ENCODE data around the gene ZFP36L1.

The ZFP36L1 gene

DNA sequence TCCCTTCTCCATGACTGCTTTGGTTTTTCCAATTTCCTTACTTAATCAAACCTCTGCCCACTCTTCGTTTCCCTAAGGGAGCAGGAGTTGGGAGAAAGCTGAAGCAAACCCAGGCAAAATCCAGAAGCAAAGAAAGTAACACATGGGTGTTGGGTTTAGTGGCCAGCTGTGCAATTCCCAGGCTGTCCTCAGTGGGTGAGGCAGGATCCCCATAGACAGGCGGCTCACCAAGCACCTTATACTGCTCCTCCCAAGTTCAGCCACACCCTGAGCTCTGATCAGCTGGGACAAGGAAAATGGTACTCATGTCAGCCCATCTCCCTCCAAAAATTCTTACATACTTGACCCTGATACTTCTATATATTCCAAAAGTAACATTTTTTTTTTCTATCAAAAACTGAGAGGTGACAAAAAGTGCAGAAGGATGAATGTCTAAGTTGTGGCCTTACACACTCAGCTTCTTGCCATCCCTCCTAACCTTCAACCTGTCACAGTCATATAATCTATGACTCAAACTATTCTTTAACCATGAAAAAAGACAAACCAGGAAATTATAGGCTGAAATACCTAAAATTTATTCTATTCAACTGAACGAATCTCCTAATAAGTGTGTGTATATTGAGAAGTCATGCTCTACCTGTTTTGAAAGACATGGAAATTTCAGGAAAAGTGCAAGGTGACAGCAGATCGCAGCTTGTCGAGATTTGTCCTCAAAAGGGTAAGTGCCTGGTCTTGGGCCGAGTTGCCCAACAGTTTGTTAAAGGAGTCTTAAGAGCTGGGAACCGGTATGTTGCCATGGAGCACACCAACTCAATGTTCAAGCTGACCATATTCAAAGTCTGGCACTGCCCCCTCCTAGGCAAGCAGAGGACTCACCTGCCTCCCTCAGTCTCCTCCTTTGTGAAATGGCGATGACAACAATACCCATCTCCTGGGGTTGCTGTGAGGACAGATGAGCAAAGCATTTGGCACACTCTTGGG, 17.6 kb upstream of the ZFP36L1 start:
- peaks cover 30% of the 10 kb centered on the region for H3K4me1 Mint-ChIP-seq (ENCODE audit: low read depth)
- peaks cover 2% of the 10 kb centered on the region for H3K36me3 Mint-ChIP-seq (ENCODE audit: low read depth)
- H3K9me3 Mint-ChIP-seq: no peaks in the 10 kb centered on the region
- H3K27me3 Mint-ChIP-seq (ENCODE audit: low read depth): no peaks in the 10 kb centered on the region
- H3K4me3 Mint-ChIP-seq: no peak overlapping the region
- H3K27ac Mint-ChIP-seq: no peak overlapping the region

DNA sequence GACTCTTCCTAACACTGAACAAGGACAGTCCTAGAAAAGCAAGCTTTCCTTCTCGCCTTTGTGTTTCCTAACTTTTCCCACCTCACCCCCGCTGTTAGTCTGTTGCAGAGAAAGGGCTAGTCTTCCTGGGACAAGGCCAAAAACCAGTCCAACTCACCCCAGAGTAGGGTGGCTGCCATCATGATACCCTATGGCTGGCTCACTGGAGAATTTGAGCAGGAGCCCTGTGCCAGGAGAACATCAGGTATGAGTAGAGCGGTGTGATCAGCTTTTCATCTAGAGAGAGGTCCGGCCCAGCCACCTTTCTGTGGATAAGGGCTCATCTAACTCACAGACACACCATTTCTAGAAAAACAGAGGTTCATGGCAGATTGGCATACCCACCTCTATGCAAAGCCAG, 16.7 kb upstream of the ZFP36L1 start:
- Mint-ChIP-seq H3K9me3 (peaks cover 5% of the 10 kb centered on the region), H3K4me3 (no peak overlapping the region), H3K27me3 (ENCODE audit: low read depth) (no peaks in the 10 kb centered on the region), H3K4me1 (ENCODE audit: low read depth) (peaks cover 22% of the 10 kb centered on the region), H3K27ac (no peak overlapping the region), H3K36me3 (ENCODE audit: low read depth) (peaks cover 7% of the 10 kb centered on the region)

DNA sequence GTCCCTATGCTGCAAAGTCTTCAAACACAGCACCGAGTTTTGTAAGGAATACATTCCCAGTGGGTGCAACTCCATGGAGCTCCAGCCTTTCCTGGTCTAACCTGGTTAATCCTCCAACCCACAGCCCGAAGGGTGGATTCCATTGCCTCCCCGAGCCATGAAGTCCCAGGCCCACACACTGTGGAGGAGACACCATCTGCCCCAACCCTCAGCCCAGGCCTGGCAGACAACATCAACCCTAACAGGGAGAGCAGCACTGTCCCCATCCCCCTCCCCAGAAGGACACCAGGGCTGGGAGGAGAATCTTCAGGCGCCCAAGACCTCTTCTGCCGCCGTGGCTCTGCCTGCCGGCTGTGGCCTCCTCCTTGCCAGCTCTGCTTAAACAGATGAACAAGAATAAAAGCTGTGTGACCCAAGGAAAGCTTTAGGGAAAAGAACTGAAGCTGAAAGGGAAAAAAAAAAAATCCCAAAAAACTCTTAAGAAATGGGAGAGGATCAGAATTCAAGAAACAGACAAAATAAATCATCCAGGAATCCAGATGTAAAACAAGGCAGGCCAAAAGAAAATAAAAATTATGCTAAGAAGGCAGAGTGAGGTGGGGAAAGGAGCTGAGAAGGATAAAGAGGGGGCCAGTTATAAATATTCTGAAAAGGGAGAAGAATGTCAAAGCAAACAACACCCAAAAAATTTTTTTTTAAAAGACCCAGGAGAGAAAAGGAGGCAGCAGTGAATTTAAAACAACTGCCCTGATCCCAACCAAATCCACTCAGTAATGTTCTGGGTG, 16.0 kb upstream of the ZFP36L1 start:
- peaks cover 16% of the 10 kb centered on the region for H3K4me1 Mint-ChIP-seq (ENCODE audit: low read depth)
- no peak overlapping the region for H3K4me3 Mint-ChIP-seq
- peaks cover 10% of the 10 kb centered on the region for H3K9me3 Mint-ChIP-seq
- no peak overlapping the region for H3K27ac Mint-ChIP-seq
- H3K27me3 Mint-ChIP-seq (ENCODE audit: low read depth): no peaks in the 10 kb centered on the region
- peaks cover 9% of the 10 kb centered on the region for H3K36me3 Mint-ChIP-seq (ENCODE audit: low read depth)

DNA sequence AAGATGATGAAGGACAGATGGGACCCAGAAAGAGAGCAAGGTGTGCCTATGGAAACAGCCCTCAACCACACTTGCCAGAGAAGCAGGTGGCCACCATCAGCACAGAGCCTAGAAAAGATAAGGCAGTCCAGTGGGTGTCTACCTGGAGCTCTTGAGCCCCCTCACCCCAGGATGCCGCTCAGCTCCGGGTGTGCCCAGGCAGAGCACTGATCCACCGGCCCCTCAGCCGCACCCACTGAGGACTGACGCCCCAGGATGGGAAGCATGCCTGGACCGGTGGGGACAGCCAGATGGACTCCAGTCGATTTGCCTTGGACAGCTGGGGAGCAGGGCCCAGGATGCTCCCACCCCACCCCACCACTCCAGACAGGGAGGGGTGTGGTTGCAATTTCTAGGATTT, 15.1 kb upstream of the ZFP36L1 start:
- H3K36me3 Mint-ChIP-seq (ENCODE audit: low read depth): peaks cover 12% of the 10 kb centered on the region
- H3K9me3 Mint-ChIP-seq: peaks cover 15% of the 10 kb centered on the region
- no peak overlapping the region for H3K4me3 Mint-ChIP-seq
- no peaks in the 10 kb centered on the region for H3K27me3 Mint-ChIP-seq (ENCODE audit: low read depth)
- no peak overlapping the region for H3K27ac Mint-ChIP-seq
- peaks cover 8% of the 10 kb centered on the region for H3K4me1 Mint-ChIP-seq (ENCODE audit: low read depth)

DNA sequence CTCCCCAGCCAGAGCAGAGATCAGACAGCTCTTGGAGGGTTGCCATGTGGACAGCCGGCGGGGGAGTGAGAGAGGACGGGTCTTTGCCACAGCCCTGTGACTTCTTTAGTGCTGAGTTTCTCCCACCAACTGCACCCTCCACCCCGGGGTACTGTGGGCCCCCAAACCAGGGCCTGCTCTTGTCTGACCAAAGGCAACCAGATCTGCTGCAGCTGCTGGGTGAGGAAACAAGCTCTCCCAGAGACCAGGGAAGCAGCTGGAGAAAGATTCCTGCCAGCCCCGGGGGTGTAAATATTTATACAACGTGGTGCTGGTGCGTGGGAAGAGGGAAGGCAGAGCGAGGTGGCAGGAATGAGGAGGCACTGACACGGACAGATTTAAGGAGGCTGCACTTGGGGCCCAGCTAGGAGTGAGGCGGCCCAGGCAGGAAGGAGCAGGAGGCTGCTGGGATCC, 14.3 kb upstream of the ZFP36L1 start:
- Mint-ChIP-seq H3K4me3 (no peak overlapping the region), H3K27ac (no peak overlapping the region), H3K9me3 (peaks cover 18% of the 10 kb centered on the region), H3K27me3 (ENCODE audit: low read depth) (no peaks in the 10 kb centered on the region), H3K36me3 (ENCODE audit: low read depth) (peaks cover 15% of the 10 kb centered on the region), H3K4me1 (ENCODE audit: low read depth) (peaks cover 8% of the 10 kb centered on the region)

DNA sequence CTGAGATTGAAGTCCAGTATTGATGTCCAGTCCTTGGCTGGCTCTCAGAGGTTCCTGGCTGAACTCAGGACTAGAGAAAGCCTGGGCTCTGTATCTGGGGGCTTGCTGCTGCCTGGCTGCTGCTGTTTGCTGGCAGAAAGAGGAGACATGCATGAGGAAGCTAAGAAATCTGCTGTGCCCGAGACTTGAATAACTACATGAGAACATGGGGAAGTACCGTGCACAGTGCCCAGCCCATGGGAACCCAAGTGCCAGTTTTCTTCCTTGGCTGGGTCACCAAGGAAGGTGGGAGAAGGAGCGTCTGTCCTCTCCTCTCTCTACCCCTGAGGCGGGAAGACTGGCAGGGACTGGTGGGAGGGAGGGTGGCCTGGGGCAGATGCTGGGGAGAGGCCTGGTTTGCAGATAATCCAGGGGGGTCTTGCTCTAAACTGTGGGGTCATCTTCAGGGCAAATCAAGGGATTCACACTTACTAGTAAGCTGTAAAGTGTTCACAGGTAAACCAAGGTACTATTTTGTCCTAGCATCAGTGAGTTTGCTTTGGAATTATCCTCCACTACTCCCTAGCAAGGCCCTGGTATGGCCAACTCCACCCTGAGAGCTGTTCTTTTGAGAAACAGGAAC, 13.8 kb upstream of the ZFP36L1 start:
- Mint-ChIP-seq H3K36me3 (ENCODE audit: low read depth) (peaks cover 20% of the 10 kb centered on the region), H3K4me1 (ENCODE audit: low read depth) (peaks cover 8% of the 10 kb centered on the region), H3K27me3 (ENCODE audit: low read depth) (no peaks in the 10 kb centered on the region), H3K27ac (no peak overlapping the region), H3K4me3 (no peak overlapping the region), H3K9me3 (peaks cover 23% of the 10 kb centered on the region)

DNA sequence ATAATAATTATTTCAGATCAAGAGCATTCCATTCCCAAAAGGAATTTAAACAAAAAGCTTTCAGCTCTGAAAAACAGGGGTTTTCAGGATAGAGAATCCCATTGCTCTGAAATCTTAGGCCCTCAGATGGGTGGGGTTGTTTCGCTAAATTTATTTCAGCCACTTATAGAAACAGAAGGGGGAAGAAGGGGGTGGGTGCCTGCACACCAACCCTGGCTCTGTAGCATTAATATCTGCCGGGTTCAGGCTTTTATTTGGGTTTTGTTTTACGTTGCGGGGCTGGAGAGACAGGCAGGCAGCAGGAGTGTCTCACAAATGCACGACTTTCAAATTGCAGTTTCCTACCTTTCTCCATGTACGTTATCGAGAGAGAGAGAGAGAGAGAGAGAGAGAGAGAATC, 12.5 kb upstream of the ZFP36L1 start:
- no peak overlapping the region for H3K27ac Mint-ChIP-seq
- peaks cover 28% of the 10 kb centered on the region for H3K9me3 Mint-ChIP-seq
- no peaks in the 10 kb centered on the region for H3K27me3 Mint-ChIP-seq (ENCODE audit: low read depth)
- H3K36me3 Mint-ChIP-seq (ENCODE audit: low read depth): peaks cover 23% of the 10 kb centered on the region
- no peak overlapping the region for H3K4me3 Mint-ChIP-seq
- peaks cover 9% of the 10 kb centered on the region for H3K4me1 Mint-ChIP-seq (ENCODE audit: low read depth)

DNA sequence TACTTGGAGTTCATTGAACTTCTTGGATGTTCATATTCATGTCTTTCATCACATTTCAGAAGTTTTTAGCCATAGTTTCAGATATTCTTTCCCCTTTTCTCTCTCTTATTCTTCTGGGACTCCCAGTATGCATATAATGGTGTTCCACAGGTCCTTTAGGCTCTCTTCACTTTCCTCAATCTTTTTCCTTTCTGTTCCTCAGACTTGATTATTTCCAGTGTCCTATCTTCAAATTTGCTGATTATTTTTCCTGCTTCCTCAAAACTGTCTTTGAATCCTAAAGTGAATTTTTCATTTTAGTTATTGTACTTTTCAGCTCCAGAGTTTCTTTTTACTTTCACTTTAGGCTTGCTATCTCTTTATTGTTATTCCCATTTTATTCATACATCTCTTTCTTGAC, 8.8 kb upstream of the ZFP36L1 start:
- H3K4me3 Mint-ChIP-seq: no peak overlapping the region
- peaks cover 15% of the 10 kb centered on the region for H3K4me1 Mint-ChIP-seq (ENCODE audit: low read depth)
- H3K36me3 Mint-ChIP-seq (ENCODE audit: low read depth): peaks cover 27% of the 10 kb centered on the region
- peaks cover 43% of the 10 kb centered on the region for H3K9me3 Mint-ChIP-seq
- H3K27ac Mint-ChIP-seq: no peak overlapping the region
- H3K27me3 Mint-ChIP-seq (ENCODE audit: low read depth): no peaks in the 10 kb centered on the region

DNA sequence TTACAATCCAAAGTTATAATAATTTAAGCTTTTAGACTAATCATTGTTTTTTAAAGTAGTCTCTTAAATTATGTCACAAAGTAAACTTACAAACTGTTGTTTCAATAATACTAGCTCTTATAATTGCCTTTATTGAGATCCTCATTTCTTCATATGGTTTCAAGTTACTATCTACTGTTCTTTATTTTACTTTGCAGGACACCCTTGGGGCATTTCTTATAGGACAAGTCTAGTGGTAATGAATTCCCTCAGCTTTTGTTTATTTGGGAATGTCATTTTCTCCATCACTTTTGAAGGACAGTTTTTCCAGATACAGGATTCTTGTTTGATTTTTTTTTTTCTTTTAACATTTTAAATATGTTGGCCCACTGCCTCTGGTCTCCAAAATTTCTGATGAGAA, 8.1 kb upstream of the ZFP36L1 start:
- Mint-ChIP-seq H3K36me3 (ENCODE audit: low read depth) (peaks cover 27% of the 10 kb centered on the region), H3K4me1 (ENCODE audit: low read depth) (peaks cover 22% of the 10 kb centered on the region), H3K27ac (no peak overlapping the region), H3K4me3 (no peak overlapping the region), H3K9me3 (peaks cover 43% of the 10 kb centered on the region), H3K27me3 (ENCODE audit: low read depth) (no peaks in the 10 kb centered on the region)

DNA sequence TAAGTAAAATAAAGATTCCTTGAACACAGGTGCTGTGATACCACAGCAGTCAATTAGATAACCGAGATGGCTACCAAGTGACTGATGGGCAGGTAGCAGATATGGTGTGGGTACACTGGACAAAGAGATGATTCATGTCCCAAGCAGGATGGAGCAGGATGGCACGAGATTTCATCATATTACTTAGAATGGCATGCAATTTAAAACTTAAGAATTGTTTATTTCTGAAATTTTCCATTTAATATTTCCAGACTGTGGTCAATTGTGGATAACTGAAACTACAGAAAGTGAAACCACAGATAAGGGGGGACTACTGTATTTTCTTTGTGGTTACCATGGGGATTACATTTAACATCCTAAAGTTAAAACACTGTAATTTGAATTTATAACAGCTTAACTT, 7.5 kb upstream of the ZFP36L1 start:
- peaks cover 22% of the 10 kb centered on the region for H3K4me1 Mint-ChIP-seq (ENCODE audit: low read depth)
- H3K4me3 Mint-ChIP-seq: no peak overlapping the region

DNA sequence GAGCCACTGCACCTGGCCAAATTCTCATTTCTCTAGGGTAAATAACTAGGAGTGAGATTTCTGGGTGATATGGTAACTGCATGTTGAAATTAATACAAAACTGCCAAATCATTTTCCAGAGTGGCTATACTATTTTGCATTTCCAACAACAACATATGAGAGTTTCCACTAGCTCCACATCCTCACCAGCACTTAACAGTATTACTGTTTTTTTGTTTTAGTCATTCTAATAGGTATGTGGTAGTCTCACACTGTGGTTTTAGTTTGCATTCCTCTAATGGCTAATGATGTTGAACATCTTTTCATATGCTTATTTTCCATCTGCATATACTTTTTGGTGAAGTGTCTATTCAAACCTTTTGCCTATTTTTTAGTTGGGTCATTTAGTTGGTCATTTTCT, 5.8 kb upstream of the ZFP36L1 start:
- H3K27ac Mint-ChIP-seq: no peak overlapping the region
- H3K4me1 Mint-ChIP-seq (ENCODE audit: low read depth): peaks cover 32% of the 10 kb centered on the region
- peaks cover 21% of the 10 kb centered on the region for H3K36me3 Mint-ChIP-seq (ENCODE audit: low read depth)

More for the DNA sequence above, 7.5 kb upstream of the ZFP36L1 start:
- no peak overlapping the region for H3K27ac Mint-ChIP-seq
- peaks cover 43% of the 10 kb centered on the region for H3K9me3 Mint-ChIP-seq
- H3K27me3 Mint-ChIP-seq (ENCODE audit: low read depth): no peaks in the 10 kb centered on the region
- H3K36me3 Mint-ChIP-seq (ENCODE audit: low read depth): peaks cover 27% of the 10 kb centered on the region

DNA sequence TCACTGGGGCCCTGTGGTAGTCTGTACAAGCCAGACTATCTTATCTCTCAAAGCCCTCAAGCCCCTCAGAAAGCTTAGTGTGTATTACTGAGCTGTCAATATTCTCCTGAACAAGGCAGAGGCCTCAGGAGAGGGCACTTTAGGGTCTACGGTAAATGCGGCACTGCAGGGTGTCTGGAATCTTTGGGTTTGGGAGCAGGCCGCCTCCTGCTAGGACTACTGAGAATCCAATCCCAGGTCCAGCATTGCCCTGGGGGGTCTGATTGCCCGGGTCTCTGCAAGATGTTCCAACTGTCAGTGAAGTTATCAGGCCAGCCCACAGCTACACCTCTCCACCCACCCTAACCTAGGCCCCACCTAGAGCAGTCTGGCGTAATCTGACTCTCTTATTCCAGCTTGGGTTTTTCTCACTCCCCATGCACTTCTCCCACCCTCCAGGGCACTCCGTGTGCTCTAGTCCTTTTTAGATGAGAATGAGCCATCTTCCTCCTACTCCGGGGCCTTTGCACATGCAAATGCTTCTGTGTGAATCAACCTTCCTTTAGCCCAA, 4.3 kb upstream of the ZFP36L1 start:
- peaks cover 34% of the 10 kb centered on the region for H3K4me1 Mint-ChIP-seq (ENCODE audit: low read depth)
- H3K9me3 Mint-ChIP-seq: peaks cover 25% of the 10 kb centered on the region
- no peaks in the 10 kb centered on the region for H3K27me3 Mint-ChIP-seq (ENCODE audit: low read depth)
- H3K4me3 Mint-ChIP-seq: no peak overlapping the region
- H3K27ac Mint-ChIP-seq: peak overlapping the region; percentile 99
- H3K36me3 Mint-ChIP-seq (ENCODE audit: low read depth): peaks cover 22% of the 10 kb centered on the region

More for the DNA sequence above, 5.8 kb upstream of the ZFP36L1 start:
- H3K4me3 Mint-ChIP-seq: no peak overlapping the region
- no peaks in the 10 kb centered on the region for H3K27me3 Mint-ChIP-seq (ENCODE audit: low read depth)
- H3K9me3 Mint-ChIP-seq: peaks cover 33% of the 10 kb centered on the region

DNA sequence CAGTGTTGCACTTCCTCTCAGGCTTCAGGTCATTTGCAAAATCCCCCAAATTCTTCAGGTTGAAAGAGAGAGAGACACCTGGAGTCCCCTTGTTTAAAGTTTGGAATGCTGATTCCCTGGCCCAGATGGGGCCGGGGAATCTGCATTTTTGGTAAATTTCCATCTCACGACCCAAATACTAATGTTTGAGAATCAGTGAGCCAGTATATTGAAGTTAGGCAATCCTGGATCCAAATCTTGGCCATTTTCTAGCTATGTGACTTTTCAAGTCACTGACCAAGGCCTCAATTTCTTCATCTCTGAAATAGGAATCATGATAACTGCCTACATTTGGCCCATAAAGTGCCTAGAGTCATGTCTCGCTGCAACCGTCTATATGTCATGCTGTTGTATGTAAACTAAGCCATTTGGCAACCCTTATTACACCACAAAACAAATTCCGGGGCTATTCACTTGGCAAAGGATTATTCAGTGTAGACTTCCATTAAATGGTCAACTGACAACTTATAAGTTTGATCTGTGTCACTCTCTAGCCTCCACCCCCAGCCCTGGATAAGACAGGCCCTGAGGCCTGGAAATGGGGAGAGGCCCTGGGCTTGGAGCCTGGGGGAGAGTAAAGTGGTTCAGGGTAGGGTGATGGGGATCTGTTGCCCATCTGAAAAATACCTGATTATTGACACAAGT, 3.7 kb upstream of the ZFP36L1 start:
- no peaks in the 10 kb centered on the region for H3K27me3 Mint-ChIP-seq (ENCODE audit: low read depth)
- peaks cover 19% of the 10 kb centered on the region for H3K9me3 Mint-ChIP-seq
- peaks cover 18% of the 10 kb centered on the region for H3K36me3 Mint-ChIP-seq (ENCODE audit: low read depth)
- peak overlapping the region; percentile 99 for H3K27ac Mint-ChIP-seq
- peak overlapping the region; percentile 90 for H3K4me3 Mint-ChIP-seq
- peaks cover 34% of the 10 kb centered on the region for H3K4me1 Mint-ChIP-seq (ENCODE audit: low read depth)
